ENCODE data around the gene YBX2.

YBX2 gene

DNA sequence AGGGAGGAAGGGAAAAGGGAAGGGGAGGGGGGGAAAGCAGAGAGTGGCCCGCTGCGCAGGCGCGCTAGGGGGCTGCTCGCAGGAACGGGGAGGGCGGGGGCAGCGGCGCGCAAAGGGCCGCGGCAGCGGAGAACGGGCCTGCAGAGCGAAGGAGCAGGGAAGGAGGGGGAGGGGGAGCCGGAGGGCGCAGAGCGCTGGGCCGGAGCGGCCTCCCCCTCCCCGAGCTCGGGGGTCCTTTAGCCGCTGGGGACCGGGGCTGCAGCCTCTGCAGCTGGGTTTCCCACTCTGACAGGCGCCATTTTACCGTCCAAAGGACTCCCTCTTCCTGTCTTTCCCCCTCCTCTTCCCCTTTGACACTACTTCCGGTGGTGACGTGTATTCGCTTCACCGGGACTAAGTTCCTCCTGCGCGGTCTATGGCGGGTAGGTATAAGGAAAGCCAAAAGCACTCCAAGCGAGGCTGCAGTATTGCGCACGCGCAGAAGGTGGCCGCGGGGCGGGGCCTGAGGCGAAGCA lies 42.7 kb downstream of the YBX2 start, which contains the start of gene CTDNEP1 (continued):
- TF ChIP-seq YY1 (tag by site-specific recombination; IDR thresholded peaks at IDR 0.05) (peak; percentile 94), INSM2 (tag by site-specific recombination; IDR thresholded peaks at IDR 0.05) (peak; percentile 9; the same call in 1 of the 2 replicates), PBX3 (CRISPR knock-in tag; IDR thresholded peaks at IDR 0.05) (no peak), YY2 (tag by site-specific recombination; IDR thresholded peaks at IDR 0.05) (peak; percentile 96), ZNF768 (tag by site-specific recombination; IDR thresholded peaks at IDR 0.05) (no peak), SP2 (tag by site-specific recombination; IDR thresholded peaks at IDR 0.05) (peak; percentile 96), ZNF654 (tag by site-specific recombination; IDR thresholded peaks at IDR 0.05; ENCODE audit: low read depth) (no peak), ZNF660 (tag by site-specific recombination; IDR thresholded peaks at IDR 0.05) (peak; percentile 2; the same call in 1 of the 2 replicates), ZNF549 (tag by site-specific recombination; IDR thresholded peaks at IDR 0.05) (no peak), MZF1 (tag by site-specific recombination; IDR thresholded peaks at IDR 0.05; ENCODE audit: borderline replicate concordance) (no peak), ZEB2 (tag by site-specific recombination; IDR thresholded peaks at IDR 0.05) (peak; percentile 90; the same call in 1 of the 2 replicates), ZNF610 (tag by site-specific recombination; IDR thresholded peaks at IDR 0.05; ENCODE audit: borderline replicate concordance) (0 out of 2 replicates have a peak, but pooled peaks have one; percentile 13), ZNF366 (tag by site-specific recombination; conservative IDR thresholded peaks at IDR 0.05) (peak; percentile 47; the same call in 1 of the 2 replicates), ZNF398 (tag by site-specific recombination; IDR thresholded peaks at IDR 0.05) (peak; percentile 55), ZNF324 (tag by site-specific recombination; IDR thresholded peaks at IDR 0.05) (peak; percentile 71), ZIC2 (tag by site-specific recombination; IDR thresholded peaks at IDR 0.05) (no peak), ZNF266 (tag by site-specific recombination; IDR thresholded peaks at IDR 0.05; ENCODE audit: low read depth) (no peak), ZBTB7A (tag by site-specific recombination; IDR thresholded peaks at IDR 0.05; ENCODE audit: low read depth) (peak; percentile 81)
- TF ChIP-seq, protein P1, sequence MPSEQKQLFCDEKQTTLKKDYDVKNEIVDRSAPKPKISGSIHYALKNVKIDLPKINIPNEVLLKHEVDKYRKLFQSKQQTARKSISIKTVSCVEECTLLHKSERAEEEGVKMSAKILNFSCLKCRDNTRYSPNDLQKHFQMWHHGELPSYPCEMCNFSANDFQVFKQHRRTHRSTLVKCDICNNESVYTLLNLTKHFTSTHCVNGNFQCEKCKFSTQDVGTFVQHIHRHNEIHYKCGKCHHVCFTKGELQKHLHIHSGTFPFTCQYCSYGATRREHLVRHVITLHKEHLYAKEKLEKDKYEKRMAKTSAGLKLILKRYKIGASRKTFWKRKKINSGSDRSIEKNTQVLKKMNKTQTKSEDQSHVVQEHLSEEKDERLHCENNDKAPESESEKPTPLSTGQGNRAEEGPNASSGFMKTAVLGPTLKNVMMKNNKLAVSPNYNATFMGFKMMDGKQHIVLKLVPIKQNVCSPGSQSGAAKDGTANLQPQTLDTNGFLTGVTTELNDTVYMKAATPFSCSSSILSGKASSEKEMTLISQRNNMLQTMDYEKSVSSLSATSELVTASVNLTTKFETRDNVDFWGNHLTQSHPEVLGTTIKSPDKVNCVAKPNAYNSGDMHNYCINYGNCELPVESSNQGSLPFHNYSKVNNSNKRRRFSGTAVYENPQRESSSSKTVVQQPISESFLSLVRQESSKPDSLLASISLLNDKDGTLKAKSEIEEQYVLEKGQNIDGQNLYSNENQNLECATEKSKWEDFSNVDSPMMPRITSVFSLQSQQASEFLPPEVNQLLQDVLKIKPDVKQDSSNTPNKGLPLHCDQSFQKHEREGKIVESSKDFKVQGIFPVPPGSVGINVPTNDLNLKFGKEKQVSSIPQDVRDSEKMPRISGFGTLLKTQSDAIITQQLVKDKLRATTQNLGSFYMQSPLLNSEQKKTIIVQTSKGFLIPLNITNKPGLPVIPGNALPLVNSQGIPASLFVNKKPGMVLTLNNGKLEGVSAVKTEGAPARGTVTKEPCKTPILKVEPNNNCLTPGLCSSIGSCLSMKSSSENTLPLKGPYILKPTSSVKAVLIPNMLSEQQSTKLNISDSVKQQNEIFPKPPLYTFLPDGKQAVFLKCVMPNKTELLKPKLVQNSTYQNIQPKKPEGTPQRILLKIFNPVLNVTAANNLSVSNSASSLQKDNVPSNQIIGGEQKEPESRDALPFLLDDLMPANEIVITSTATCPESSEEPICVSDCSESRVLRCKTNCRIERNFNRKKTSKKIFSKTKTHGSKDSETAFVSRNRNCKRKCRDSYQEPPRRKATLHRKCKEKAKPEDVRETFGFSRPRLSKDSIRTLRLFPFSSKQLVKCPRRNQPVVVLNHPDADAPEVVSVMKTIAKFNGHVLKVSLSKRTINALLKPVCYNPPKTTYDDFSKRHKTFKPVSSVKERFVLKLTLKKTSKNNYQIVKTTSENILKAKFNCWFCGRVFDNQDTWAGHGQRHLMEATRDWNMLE (tag by site-specific recombination; conservative IDR thresholded peaks at IDR 0.05; ENCODE audit: low read depth) = peak; percentile 69

All from HEK293 (cell line).